ENCODE measurements around the gene ZC3H13.

ZC3H13 gene

GRCh38 chr13:46088821-46089562 is 36.4 kb upstream of the ZC3H13 start:
- no peak overlapping the region for H3K4me2 ChIP-seq
- no peaks in the 10 kb centered on the region for H4K20me1 ChIP-seq
- H3K9ac ChIP-seq, result no peak overlapping the region
- no peak overlapping the region for H3K27ac ChIP-seq
- no peak overlapping the region for H3K4me3 ChIP-seq
- peaks cover 12% of the 10 kb centered on the region for H3K9me3 ChIP-seq
- H3K27me3 ChIP-seq, result no peaks in the 10 kb centered on the region
- H3K4me1 ChIP-seq, result no peaks in the 10 kb centered on the region
- no peaks in the 10 kb centered on the region for H3K36me3 ChIP-seq
- no peak for TF ChIP-seq Cebpa-rat (IDR thresholded peaks at IDR 0.05)

GRCh38 chr13:46087481-46087880 is 34.9 kb upstream of the ZC3H13 start:
- H3K27ac ChIP-seq, result no peak overlapping the region
- H3K27me3 ChIP-seq, result no peaks in the 10 kb centered on the region
- no peaks in the 10 kb centered on the region for H3K36me3 ChIP-seq
- no peaks in the 10 kb centered on the region for H4K20me1 ChIP-seq
- no peak overlapping the region for H3K4me3 ChIP-seq
- peaks cover 12% of the 10 kb centered on the region for H3K9me3 ChIP-seq
- H3K4me2 ChIP-seq, result no peak overlapping the region
- no peaks in the 10 kb centered on the region for H3K4me1 ChIP-seq
- no peak for TF ChIP-seq Cebpa-rat (IDR thresholded peaks at IDR 0.05)
- H3K9ac ChIP-seq, result no peak overlapping the region

GRCh38 chr13:46086985-46087384 is 34.4 kb upstream of the ZC3H13 start:
- Histone ChIP-seq H3K27ac (no peak overlapping the region), H3K27me3 (no peaks in the 10 kb centered on the region), H4K20me1 (no peaks in the 10 kb centered on the region), H3K4me3 (no peak overlapping the region), H3K4me1 (no peaks in the 10 kb centered on the region), H3K36me3 (no peaks in the 10 kb centered on the region), H3K9ac (no peak overlapping the region), H3K4me2 (no peak overlapping the region), H3K9me3 (peaks cover 12% of the 10 kb centered on the region)
- TF ChIP-seq Cebpa-rat (IDR thresholded peaks at IDR 0.05), result no peak

GRCh38 chr13:46086421-46086922 is 33.9 kb upstream of the ZC3H13 start:
- Histone ChIP-seq H3K27me3 (no peaks in the 10 kb centered on the region), H3K36me3 (no peaks in the 10 kb centered on the region), H3K4me3 (no peak overlapping the region), H3K4me1 (no peaks in the 10 kb centered on the region), H3K4me2 (no peak overlapping the region), H3K9ac (no peak overlapping the region), H4K20me1 (no peaks in the 10 kb centered on the region), H3K27ac (no peak overlapping the region), H3K9me3 (peaks cover 12% of the 10 kb centered on the region)
- TF ChIP-seq Cebpa-rat (IDR thresholded peaks at IDR 0.05), result no peak

- Histone ChIP-seq H3K4me3 (no peak overlapping the region), H3K36me3 (no peaks in the 10 kb centered on the region), H4K20me1 (no peaks in the 10 kb centered on the region), H3K27me3 (no peaks in the 10 kb centered on the region), H3K4me2 (no peak overlapping the region), H3K4me1 (no peaks in the 10 kb centered on the region), H3K27ac (no peak overlapping the region), H3K9ac (no peak overlapping the region), H3K9me3 (peaks cover 12% of the 10 kb centered on the region)
- no peak for TF ChIP-seq Cebpa-rat (IDR thresholded peaks at IDR 0.05)
Observed at GRCh38 chr13:46085737-46086136, 33.2 kb upstream of the ZC3H13 start.

GRCh38 chr13:46082324-46082723 is 29.8 kb upstream of the ZC3H13 start:
- Histone ChIP-seq H3K36me3 (no peaks in the 10 kb centered on the region), H3K9ac (no peak overlapping the region), H3K4me2 (no peak overlapping the region), H4K20me1 (no peaks in the 10 kb centered on the region), H3K9me3 (peaks cover 12% of the 10 kb centered on the region), H3K4me1 (peaks cover 5% of the 10 kb centered on the region; the same call in 1 of the 2 replicates), H3K27ac (no peak overlapping the region), H3K4me3 (no peak overlapping the region), H3K27me3 (no peaks in the 10 kb centered on the region)
- no peak for TF ChIP-seq Cebpa-rat (IDR thresholded peaks at IDR 0.05)

GRCh38 chr13:46079770-46080169 is 27.2 kb upstream of the ZC3H13 start:
- no peak overlapping the region for H3K9ac ChIP-seq

GRCh38 chr13:46077265-46077664 is 24.7 kb upstream of the ZC3H13 start:
- no peak overlapping the region for H3K4me2 ChIP-seq
- peaks cover 16% of the 10 kb centered on the region for H3K9me3 ChIP-seq
- peaks cover 5% of the 10 kb centered on the region; the same call in 1 of the 2 replicates for H3K4me1 ChIP-seq
- H4K20me1 ChIP-seq, result no peaks in the 10 kb centered on the region
- no peak overlapping the region for H3K27ac ChIP-seq
- no peaks in the 10 kb centered on the region for H3K36me3 ChIP-seq
- TF ChIP-seq Cebpa-rat (IDR thresholded peaks at IDR 0.05), result no peak
- H3K27me3 ChIP-seq, result no peaks in the 10 kb centered on the region
- no peak overlapping the region for H3K9ac ChIP-seq
- no peak overlapping the region for H3K4me3 ChIP-seq

More at GRCh38 chr13:46079770-46080169, 27.2 kb upstream of the ZC3H13 start:
- Histone ChIP-seq H3K4me3 (no peak overlapping the region), H3K4me1 (peaks cover 5% of the 10 kb centered on the region; the same call in 1 of the 2 replicates), H3K4me2 (no peak overlapping the region), H3K27me3 (no peaks in the 10 kb centered on the region), H3K36me3 (no peaks in the 10 kb centered on the region), H3K9me3 (peaks cover 2% of the 10 kb centered on the region), H3K27ac (no peak overlapping the region), H4K20me1 (no peaks in the 10 kb centered on the region)
- TF ChIP-seq Cebpa-rat (IDR thresholded peaks at IDR 0.05), result no peak

- Histone ChIP-seq H4K20me1 (no peaks in the 10 kb centered on the region), H3K9me3 (peaks cover 16% of the 10 kb centered on the region), H3K4me3 (no peak overlapping the region), H3K9ac (no peak overlapping the region), H3K36me3 (no peaks in the 10 kb centered on the region), H3K27ac (no peak overlapping the region), H3K4me1 (peaks cover 5% of the 10 kb centered on the region; the same call in 1 of the 2 replicates), H3K4me2 (no peak overlapping the region), H3K27me3 (no peaks in the 10 kb centered on the region)
- no peak for TF ChIP-seq Cebpa-rat (IDR thresholded peaks at IDR 0.05)
Observed at GRCh38 chr13:46076827-46077226, 24.3 kb upstream of the ZC3H13 start.

- Histone ChIP-seq H3K27me3 (no peaks in the 10 kb centered on the region), H3K4me3 (no peak overlapping the region), H3K9me3 (peaks cover 16% of the 10 kb centered on the region), H3K9ac (no peak overlapping the region), H3K4me2 (no peak overlapping the region), H3K4me1 (peaks cover 5% of the 10 kb centered on the region; the same call in 1 of the 2 replicates), H4K20me1 (no peaks in the 10 kb centered on the region), H3K36me3 (no peaks in the 10 kb centered on the region), H3K27ac (no peak overlapping the region)
- TF ChIP-seq Cebpa-rat (IDR thresholded peaks at IDR 0.05), result no peak
Observed at GRCh38 chr13:46075811-46076210, 23.3 kb upstream of the ZC3H13 start.
